ENCODE results near the gene ERC2.
A peak's percentile ranks its signal among the peaks of the same experiment; 100 is the strongest.
"Not testable (repeated sequence)": the region's sequence is repeated elsewhere in the genome, so short reads cannot be mapped to it uniquely, and the experiment has no call there.

Gene ERC2

GRCh38 chr3:56468184-56469106 lies at the start of gene ERC2:
TSS of gene ERC2 (minus strand) at chr3:56468467.
- Mint-ChIP-seq H3K4me3 (peak within 1 kb of the TSS; percentile 56), H3K9me3 (no peaks in the 10 kb centered on the region), H3K27me3 (peaks cover 15% of the 10 kb centered on the region), H3K36me3 (no peaks in the 10 kb centered on the region), H3K4me1 (no peaks in the 10 kb centered on the region), H3K27ac (no peak within 1 kb of the TSS)
- ATAC-seq (ENCODE audit: low read depth) (no peak), DNase-seq (ENCODE audit: low spot score in 2 of 2) (no peak)

GRCh38 chr3:56502738-56503137 lies 34.5 kb upstream of the ERC2 start:
- no peaks in the 10 kb centered on the region for H3K36me3 Mint-ChIP-seq
- no peak for ATAC-seq (ENCODE audit: low read depth)
- no peak for DNase-seq (ENCODE audit: low spot score in 2 of 2)

GRCh38 chr3:56496376-56496775 lies 28.1 kb upstream of the ERC2 start:
- ATAC-seq (ENCODE audit: low read depth); H3K27me3 Mint-ChIP-seq; H3K27ac Mint-ChIP-seq; H3K4me1 Mint-ChIP-seq; H3K36me3 Mint-ChIP-seq; DNase-seq (ENCODE audit: low spot score in 2 of 2); H3K9me3 Mint-ChIP-seq; H3K4me3 Mint-ChIP-seq: not testable (repeated sequence)

More at GRCh38 chr3:56502738-56503137, 34.5 kb upstream of the ERC2 start:
- Mint-ChIP-seq H3K4me1 (no peaks in the 10 kb centered on the region), H3K27ac (no peak overlapping the region), H3K9me3 (peaks cover 2% of the 10 kb centered on the region), H3K4me3 (no peak overlapping the region), H3K27me3 (peaks cover 6% of the 10 kb centered on the region)

GRCh38 chr3:56494679-56495322 lies 26.5 kb upstream of the ERC2 start:
- H3K4me3 Mint-ChIP-seq, result no peak overlapping the region
- H3K9me3 Mint-ChIP-seq, result peaks cover 2% of the 10 kb centered on the region
- ATAC-seq (ENCODE audit: low read depth) (peak; percentile 85), DNase-seq (ENCODE audit: low spot score in 2 of 2) (peak; percentile 51 to 71)
- no peaks in the 10 kb centered on the region for H3K36me3 Mint-ChIP-seq
- no peak overlapping the region for H3K27ac Mint-ChIP-seq
- H3K27me3 Mint-ChIP-seq, result peaks cover under 1% of the 10 kb centered on the region
- H3K4me1 Mint-ChIP-seq, result no peaks in the 10 kb centered on the region

GRCh38 chr3:56491566-56491965 lies 23.3 kb upstream of the ERC2 start:
- Mint-ChIP-seq H3K27ac (no peak overlapping the region), H3K4me1 (no peaks in the 10 kb centered on the region), H3K4me3 (no peak overlapping the region), H3K9me3 (peaks cover 2% of the 10 kb centered on the region), H3K27me3 (peaks cover 2% of the 10 kb centered on the region), H3K36me3 (no peaks in the 10 kb centered on the region)
- ATAC-seq (ENCODE audit: low read depth) (no peak), DNase-seq (ENCODE audit: low spot score in 2 of 2) (no peak)

GRCh38 chr3:56488812-56489600 lies 20.7 kb upstream of the ERC2 start:
- Mint-ChIP-seq H3K27me3 (peaks cover 2% of the 10 kb centered on the region), H3K9me3 (no peaks in the 10 kb centered on the region), H3K27ac (no peak overlapping the region), H3K36me3 (no peaks in the 10 kb centered on the region), H3K4me3 (no peak overlapping the region), H3K4me1 (no peaks in the 10 kb centered on the region)
- DNase-seq (ENCODE audit: low spot score in 2 of 2), result no peak
- no peak for ATAC-seq (ENCODE audit: low read depth)

GRCh38 chr3:56484525-56485032 lies 16.3 kb upstream of the ERC2 start:
- Mint-ChIP-seq H3K36me3 (no peaks in the 10 kb centered on the region), H3K27me3 (peaks cover 7% of the 10 kb centered on the region), H3K9me3 (peaks cover 1% of the 10 kb centered on the region), H3K27ac (no peak overlapping the region), H3K4me3 (no peak overlapping the region), H3K4me1 (no peaks in the 10 kb centered on the region)
- DNase-seq (ENCODE audit: low spot score in 2 of 2) (no peak), ATAC-seq (ENCODE audit: low read depth) (no peak)

- Mint-ChIP-seq H3K27ac (no peak overlapping the region), H3K4me1 (no peaks in the 10 kb centered on the region), H3K36me3 (no peaks in the 10 kb centered on the region), H3K4me3 (no peak overlapping the region), H3K27me3 (peaks cover 7% of the 10 kb centered on the region), H3K9me3 (peaks cover 1% of the 10 kb centered on the region)
- DNase-seq (ENCODE audit: low spot score in 2 of 2), result no peak
- ATAC-seq (ENCODE audit: low read depth), result no peak
Observed at GRCh38 chr3:56484122-56484521, 15.9 kb upstream of the ERC2 start.

GRCh38 chr3:56477646-56478045 lies 9.4 kb upstream of the ERC2 start:
- Mint-ChIP-seq H3K4me3 (no peak overlapping the region), H3K27me3 (peaks cover 8% of the 10 kb centered on the region), H3K27ac (no peak overlapping the region), H3K9me3 (no peaks in the 10 kb centered on the region), H3K4me1 (no peaks in the 10 kb centered on the region), H3K36me3 (no peaks in the 10 kb centered on the region)
- ATAC-seq (ENCODE audit: low read depth) (no peak), DNase-seq (ENCODE audit: low spot score in 2 of 2) (no peak)

GRCh38 chr3:56476771-56477170 lies 8.5 kb upstream of the ERC2 start:
- DNase-seq (ENCODE audit: low spot score in 2 of 2) (no peak), ATAC-seq (ENCODE audit: low read depth) (no peak)
- Mint-ChIP-seq H3K4me3 (no peak overlapping the region), H3K27ac (no peak overlapping the region), H3K27me3 (peaks cover 5% of the 10 kb centered on the region), H3K4me1 (no peaks in the 10 kb centered on the region), H3K36me3 (no peaks in the 10 kb centered on the region), H3K9me3 (no peaks in the 10 kb centered on the region)

GRCh38 chr3:56471771-56472170 lies 3.5 kb upstream of the ERC2 start:
- Mint-ChIP-seq H3K27me3 (peaks cover 6% of the 10 kb centered on the region), H3K4me1 (no peaks in the 10 kb centered on the region), H3K36me3 (no peaks in the 10 kb centered on the region), H3K4me3 (no peak overlapping the region), H3K27ac (no peak overlapping the region), H3K9me3 (no peaks in the 10 kb centered on the region)
- ATAC-seq (ENCODE audit: low read depth) (no peak), DNase-seq (ENCODE audit: low spot score in 2 of 2) (no peak)

GRCh38 chr3:56469141-56469540 lies 874 bp upstream of the ERC2 start:
- H3K4me1 Mint-ChIP-seq, result no peaks in the 10 kb centered on the region
- no peak overlapping the region for H3K4me3 Mint-ChIP-seq
- no peaks in the 10 kb centered on the region for H3K36me3 Mint-ChIP-seq
- H3K27ac Mint-ChIP-seq, result no peak overlapping the region
- DNase-seq (ENCODE audit: low spot score in 2 of 2) (no peak), ATAC-seq (ENCODE audit: low read depth) (no peak)
- no peaks in the 10 kb centered on the region for H3K9me3 Mint-ChIP-seq
- H3K27me3 Mint-ChIP-seq, result peaks cover 12% of the 10 kb centered on the region

GRCh38 chr3:56467801-56468183 lies 475 bp downstream of the ERC2 start:
- ATAC-seq (ENCODE audit: low read depth), result no peak

GRCh38 chr3:56467108-56467507 lies 1.2 kb downstream of the ERC2 start:
- Mint-ChIP-seq H3K27ac (no peak overlapping the region), H3K4me1 (no peaks in the 10 kb centered on the region), H3K36me3 (no peaks in the 10 kb centered on the region), H3K9me3 (no peaks in the 10 kb centered on the region), H3K27me3 (peaks cover 15% of the 10 kb centered on the region), H3K4me3 (peak overlapping the region; percentile 56)
- ATAC-seq (ENCODE audit: low read depth), result no peak
- DNase-seq (ENCODE audit: low spot score in 2 of 2), result no peak

More at GRCh38 chr3:56467801-56468183, 475 bp downstream of the ERC2 start:
- Mint-ChIP-seq H3K4me3 (peak overlapping the region; percentile 14), H3K27me3 (peaks cover 15% of the 10 kb centered on the region), H3K36me3 (no peaks in the 10 kb centered on the region), H3K27ac (no peak overlapping the region), H3K4me1 (no peaks in the 10 kb centered on the region), H3K9me3 (no peaks in the 10 kb centered on the region)
- no peak for DNase-seq (ENCODE audit: low spot score in 2 of 2)
